HCT116 (cell line): ENCODE measurements around the gene CALHM2. TPM values are rescaled to one million over a fixed set of nuclear protein-coding genes. Genes with fewer than 3 reads are reported as not detected.

Source experiments
- ATAC-seq: fragments of 200-7000 bp; cut with Tn5 transposase; 2 replicates; pipeline ENCODE4 v1.9.1; 2020; ENCODE audit warnings: mild to moderate bottlenecking, moderate library complexity
- BruUV-seq: library from RNA; stranded (reverse); fragments of 400-500 nt; replicated peaks from 2 replicates; lab custom pipeline; 2021; lab: Mats Ljungman, UMichigan
- CTCF ChIA-PET: fragments of 300-600 bp; sonication (Branson Sonifier 250); formaldehyde crosslinking; loops from one replicate; lab custom pipeline; 2021; ENCODE audit warnings: antibody characterized with exemption; lab: Charles Lee
- POLR2A ChIA-PET: fragments of 300-600, 350-600 bp; sonication (Branson Sonifier 250); formaldehyde crosslinking; loops from one replicate; lab custom pipeline; 2021; ENCODE audit warnings: antibody characterized with exemption; lab: Charles Lee
- RAD21 ChIA-PET, 2 experiments: fragments of 300-600 bp; sonication (Branson Sonifier 250); formaldehyde crosslinking; loops; one replicate each; lab custom pipeline; 2023; ENCODE audit warnings: low total read pairs in 2 of 2; ENCODE audit not compliant: uncharacterized antibody in 2 of 2, unreplicated experiment in 2 of 2, low non-redundant PET in 1 of 2; lab: Charles Lee
- DNase-seq: peaks from one replicate; pipeline ENCODE4 v3.0.0-alpha.2; 2010; ENCODE audit warnings: low read depth, low spot score
- H2AFZ ChIP-seq: fragments of 200-600 bp; shearing (Covaris generic), sonication (generic); 2 replicates; pipeline ENCODE4 v1.6.1; 2017; ENCODE audit warnings: low read depth, mixed run types, mixed read lengths, antibody characterized with exemption, low read length; ENCODE audit not compliant: poor library complexity, severe bottlenecking
- H3K27ac ChIP-seq: 2 replicates; pipeline ENCODE4 v1.5.1; 2012; ENCODE audit warnings: low read depth, low read length
- H3K27me3 ChIP-seq: fragments of 200-600 bp; sonication (generic); 2 replicates; pipeline ENCODE4 v1.6.1; 2016; ENCODE audit warnings: mixed run types, low read length, mixed read lengths; ENCODE audit not compliant: insufficient read depth
- H3K36me3 ChIP-seq, 2 experiments: fragments of 200-500 bp in 1 of 2; fragments of 200-600 bp in 1 of 2; sonication (Bioruptor generic) in 1 of 2; sonication (generic) in 1 of 2; 2 replicates each; pipeline versions ENCODE4 v1.5.1 to v1.6.1; 2014 to 2016; ENCODE audit warnings: low read length in 2 of 2, inconsistent platforms in 1 of 2, mixed read lengths in 1 of 2, mixed run types in 1 of 2; ENCODE audit not compliant: insufficient read depth in 2 of 2, control insufficient read depth in 1 of 2
- H3K4me1 ChIP-seq, 2 experiments: fragments of 200-600 bp in 1 of 2; sonication (generic) in 1 of 2; 2 replicates each; pipeline versions ENCODE4 v1.5.1 to v1.6.1; 2012 to 2017; ENCODE audit warnings: low read length in 2 of 2, inconsistent platforms in 1 of 2, mild to moderate bottlenecking in 1 of 2, mixed read lengths in 1 of 2, mixed run types in 1 of 2, moderate library complexity in 1 of 2; ENCODE audit not compliant: insufficient read depth in 2 of 2, control insufficient read depth in 1 of 2
- H3K4me2 ChIP-seq: fragments of 200-600 bp; sonication (generic); 2 replicates; pipeline ENCODE4 v1.6.1; 2017; ENCODE audit warnings: mixed run types, low read length, mixed read lengths
- H3K4me3 ChIP-seq, 2 experiments: fragments of 200-600 bp in 1 of 2; sonication (generic) in 1 of 2; replicated peaks in 1 of 2; 2 replicates each; pipeline ENCODE4 v1.5.1; 2011 to 2016; ENCODE audit warnings: low read length in 2 of 2, control low read depth in 1 of 2, low read depth in 1 of 2, mild to moderate bottlenecking in 1 of 2, mixed read lengths in 1 of 2, mixed run types in 1 of 2
- H3K79me2 ChIP-seq: fragments of 200-600 bp; sonication (generic); 2 replicates; pipeline ENCODE4 v1.6.1; 2017; ENCODE audit warnings: mild to moderate bottlenecking, mixed run types, low read length, moderate library complexity, mixed read lengths; ENCODE audit not compliant: insufficient read depth
- H3K9ac ChIP-seq: fragments of 200-600 bp; sonication (generic); 2 replicates; pipeline ENCODE4 v1.6.1; 2016; ENCODE audit warnings: low read length, mixed read lengths
- H3K9me2 ChIP-seq: fragments of 200-600 bp; sonication (generic), shearing (Covaris generic); 2 replicates; pipeline ENCODE4 v1.6.1; 2017; ENCODE audit warnings: mixed run types, mild to moderate bottlenecking, moderate library complexity; ENCODE audit not compliant: insufficient read depth
- H3K9me3 ChIP-seq, 2 experiments: fragments of 200-500 bp in 1 of 2; fragments of 200-600 bp in 1 of 2; sonication (Bioruptor generic) in 1 of 2; sonication (generic) in 1 of 2; 2 replicates each; pipeline ENCODE4 v1.6.1; 2014 to 2017; ENCODE audit warnings: low read length in 2 of 2, mixed read lengths in 2 of 2, inconsistent platforms in 1 of 2, low read depth in 1 of 2, mild to moderate bottlenecking in 1 of 2, mixed run types in 1 of 2, moderate library complexity in 1 of 2; ENCODE audit not compliant: control insufficient read depth in 1 of 2, insufficient read depth in 1 of 2
- H4K20me1 ChIP-seq: fragments of 200-600 bp; sonication (generic), shearing (Covaris generic); 2 replicates; pipeline ENCODE4 v1.6.1; 2017; ENCODE audit warnings: mixed run types, mild to moderate bottlenecking, moderate library complexity; ENCODE audit not compliant: insufficient read depth
- ATF3 ChIP-seq: IDR thresholded peaks from 2 replicates; pipeline ENCODE4 v1.6.1; 2012
- CBX3 ChIP-seq: IDR thresholded peaks from 2 replicates; pipeline ENCODE4 v1.6.1; 2012; ENCODE audit warnings: low read depth
- CEBPB ChIP-seq: IDR thresholded peaks from 2 replicates; pipeline ENCODE4 v1.6.1; 2012; ENCODE audit warnings: low read depth
- CTCF ChIP-seq, 3 experiments: fragments of 200-600 bp in 1 of 3; sonication (generic) in 1 of 3; IDR thresholded peaks in 2 of 3; conservative IDR thresholded peaks in 1 of 3; 2 replicates each; pipeline ENCODE4 v1.5.1; 2012 to 2017; ENCODE audit warnings: low read depth in 2 of 3, low read length in 2 of 3, antibody characterized with exemption in 1 of 3, borderline replicate concordance in 1 of 3, control low read depth in 1 of 3, mild to moderate bottlenecking in 1 of 3, mixed read lengths in 1 of 3, mixed run types in 1 of 3, moderate library complexity in 1 of 3; ENCODE audit not compliant: insufficient read depth in 1 of 3
- EGR1 ChIP-seq: IDR thresholded peaks from 2 replicates; pipeline ENCODE4 v1.6.1; 2012; ENCODE audit warnings: low read depth
- ELF1 ChIP-seq: IDR thresholded peaks from 2 replicates; pipeline ENCODE4 v1.6.1; 2012; ENCODE audit warnings: low read depth, borderline replicate concordance
- EZH2 ChIP-seq: fragments of 200-600 bp; sonication (generic); IDR thresholded peaks from 2 replicates; pipeline ENCODE4 v1.6.1; 2017; ENCODE audit warnings: antibody characterized with exemption, mixed run types
- EZH2phosphoT487 ChIP-seq: fragments of 200-600 bp; IDR thresholded peaks from 2 replicates; pipeline ENCODE4 v1.6.1; 2018; ENCODE audit warnings: antibody characterized with exemption, borderline replicate concordance
- FOSL1 ChIP-seq: IDR thresholded peaks from 2 replicates; pipeline ENCODE4 v1.6.1; 2012; ENCODE audit warnings: low read depth
- POLR2AphosphoS5 ChIP-seq: IDR thresholded peaks from 2 replicates; pipeline ENCODE4 v1.6.1; 2011; ENCODE audit warnings: mild to moderate bottlenecking, low read depth, low read length, moderate library complexity
- RAD21 ChIP-seq: IDR thresholded peaks from 2 replicates; pipeline ENCODE4 v1.6.1; 2012; ENCODE audit warnings: low read depth, mild to moderate bottlenecking
- REST ChIP-seq: IDR thresholded peaks from 2 replicates; pipeline ENCODE4 v1.6.1; 2012; ENCODE audit warnings: low read depth
- ZNF274 ChIP-seq: fragments of 200-500 bp; sonication (Bioruptor generic); IDR thresholded peaks from 2 replicates; pipeline ENCODE4 v1.6.1; 2014; ENCODE audit warnings: mild to moderate bottlenecking, low read depth, low read length, inconsistent platforms
- intact Hi-C: fragments of 100-400 bp; cut with micrococcal nuclease; formaldehyde crosslinking; loops from 2 replicates; pipeline ENCODE4 v1.10.0; 2022
- total RNA-seq: library from RNA; stranded (reverse); gene quantifications from one replicate; pipeline ENCODE4 v1.2.1, GENCODE V29; 2021; ENCODE audit not compliant: unreplicated experiment

CALHM2 gene
- total RNA-seq, 1 experiment from 2014 or later = 46.1 TPM

- Histone ChIP-seq H3K4me3 (no peak overlapping the region), H3K79me2 (no peaks in the 10 kb centered on the region), H3K36me3 (no peaks in the 10 kb centered on the region), H3K4me2 (peak overlapping the region; percentile 33), H3K27me3 (no peaks in the 10 kb centered on the region), H3K27ac (no peak overlapping the region), H3K9ac (no peak overlapping the region), H3K9me2 (no peaks in the 10 kb centered on the region), H4K20me1 (no peaks in the 10 kb centered on the region), H3K9me3 (no peaks in the 10 kb centered on the region), H2AFZ (no peak overlapping the region), H3K4me1 (peaks cover 5 to 15% of the 10 kb centered on the region in 2 experiments; a peak in 3 of 4 replicates)
- ChIA-PET CTCF (no interaction called here), RAD21 (no interaction called here), POLR2A (no interaction called here)
- DNase-seq (no peak), ATAC-seq (peak; percentile 25; the same call in 1 of the 2 replicates)
- intact Hi-C loops = no loop called here
- TF ChIP-seq POLR2AphosphoS5 = no peak
- TF ChIP-seq EGR1 = no peak
- no peak for TF ChIP-seq CEBPB
- no peak for TF ChIP-seq ZNF274
- TF ChIP-seq FOSL1 = no peak; the same call in 1 of the 2 replicates
- no peak for TF ChIP-seq CTCF (IDR thresholded peaks at IDR 0.05 in 2 of 3, conservative IDR thresholded peaks at IDR 0.05 in 1 of 3; ENCODE audit: borderline replicate concordance in 1 of 3, insufficient read depth in 1 of 3, low read depth in 2 of 3, low read length in 2 of 3)
- no peak for TF ChIP-seq ELF1
- no peak for TF ChIP-seq EZH2phosphoT487
- TF ChIP-seq RAD21 = no peak
- no peak for TF ChIP-seq REST
- no peak for TF ChIP-seq ATF3
- TF ChIP-seq CBX3 = no peak
- no peak for TF ChIP-seq EZH2
- BruUV-seq = no TSS peak
Measured at GRCh38 chr10:103470761-103471653, 18.8 kb upstream of the CALHM2 start.
